Stimulated activated CD4-positive, alpha-beta T cell treated with anti-CD3 and anti-CD28 coated beads, TNF-alpha, amount 100 ng/mL, for 24 hours (primary cell): ENCODE measurements around the gene MMEL1.

ENCODE experiments used
- DNase-seq, 3 experiments: peaks; one replicate each; pipeline ENCODE4 v3.0.0-alpha.2; 2020; ENCODE audit warnings: low read depth in 3 of 3

MMEL1 gene

DNA sequence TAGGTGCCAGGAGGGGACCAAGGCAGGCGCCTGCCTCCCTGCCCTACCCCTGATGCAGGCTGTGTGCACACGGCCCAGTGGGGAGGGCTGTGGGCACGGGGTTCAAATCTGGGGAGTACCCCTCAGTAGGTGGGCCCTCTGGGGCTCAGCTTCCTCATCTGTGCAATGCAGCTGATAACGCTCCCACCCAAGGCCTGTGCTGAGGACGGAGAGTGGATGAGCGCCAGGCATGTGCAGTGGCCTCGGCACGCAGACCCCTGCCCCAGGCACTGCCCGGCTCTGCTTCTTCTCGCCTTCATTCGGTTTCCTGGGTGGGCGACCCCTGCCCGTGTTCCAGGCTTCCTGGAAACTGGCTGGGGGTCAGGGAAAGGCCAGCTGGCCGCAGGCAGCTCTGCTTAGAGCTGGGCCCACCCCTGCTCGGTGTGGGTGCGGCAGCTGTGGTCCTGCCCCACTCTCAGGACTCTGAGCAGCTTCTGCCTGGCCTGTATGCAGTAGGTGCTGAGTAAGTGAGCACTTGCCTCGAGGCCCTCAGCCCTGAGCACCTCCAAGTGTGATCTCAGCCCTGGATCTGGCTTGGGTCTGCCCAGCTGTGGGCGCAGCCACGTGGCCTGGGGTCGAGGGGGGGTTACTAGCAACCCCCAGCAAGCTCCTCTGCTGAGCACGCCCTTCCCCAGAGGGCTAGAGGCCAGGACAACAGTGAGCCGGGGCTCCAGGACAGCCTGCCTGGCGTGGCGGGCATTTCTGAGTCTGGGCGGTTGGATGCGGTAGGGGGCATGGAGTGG is 88.5 kb downstream of the MMEL1 start:
- DNase-seq: no peak

DNA sequence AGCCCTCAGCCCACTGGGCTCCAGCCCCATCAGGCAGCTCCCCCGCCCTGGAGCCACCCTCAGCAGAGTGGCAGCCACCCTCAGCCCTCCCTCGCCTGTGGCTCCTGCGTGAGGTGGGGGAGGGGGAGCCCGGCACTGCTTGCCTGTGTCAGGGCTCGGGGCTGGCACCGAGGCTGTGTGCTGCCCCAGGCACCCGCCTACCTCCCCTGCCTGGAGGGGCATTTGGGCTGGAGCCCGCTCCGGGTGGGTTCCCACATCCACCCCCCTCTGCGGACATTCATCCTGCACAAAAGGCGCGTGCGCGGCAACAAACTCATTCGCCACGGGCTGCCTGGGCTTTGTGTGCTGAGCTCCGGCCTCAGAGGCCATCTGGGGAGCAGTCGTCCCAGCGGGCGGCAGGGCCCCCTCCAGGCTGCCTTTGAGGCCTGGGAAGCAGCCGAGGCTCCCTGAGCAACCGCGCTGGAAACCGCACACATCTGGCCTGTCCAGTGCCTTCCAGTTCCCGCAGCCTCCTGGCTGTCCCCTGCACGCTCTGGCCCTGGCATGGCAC is 89.2 kb downstream of the MMEL1 start:
- DNase-seq: no peak

DNA sequence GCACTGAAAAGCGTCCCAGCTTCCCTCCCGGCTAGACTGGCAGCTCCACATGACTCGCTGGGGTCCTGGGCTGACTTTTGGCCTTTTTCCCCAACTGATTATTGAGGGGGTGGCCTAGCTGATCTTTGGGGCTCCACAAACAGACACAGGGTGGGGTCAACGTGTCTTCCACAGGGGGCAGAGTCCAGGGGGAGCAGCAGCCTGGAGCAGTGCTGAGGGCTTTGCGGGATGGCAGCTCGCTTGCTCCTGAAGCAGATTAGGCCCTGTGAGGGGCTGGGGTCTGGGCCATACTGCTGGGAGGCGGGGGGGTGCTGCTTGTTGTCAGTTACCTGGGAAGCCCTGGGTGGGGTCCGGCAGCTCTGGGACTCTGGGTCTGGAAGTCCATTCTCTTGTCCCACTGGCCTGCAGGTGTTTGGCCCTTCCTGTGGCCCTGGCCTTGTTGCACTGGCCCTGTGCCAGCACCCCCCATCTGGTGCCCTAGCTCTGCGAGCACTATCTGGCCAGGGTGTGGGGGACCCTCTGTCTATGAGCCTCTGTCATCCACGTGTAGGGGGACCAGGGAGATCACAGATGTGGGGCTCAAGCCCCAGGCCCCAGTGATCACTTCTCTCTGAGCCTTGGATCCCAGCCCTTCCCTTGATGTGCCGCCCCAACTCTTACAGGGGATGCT is 90.4 kb downstream of the MMEL1 start:
- DNase-seq: no peak

DNA sequence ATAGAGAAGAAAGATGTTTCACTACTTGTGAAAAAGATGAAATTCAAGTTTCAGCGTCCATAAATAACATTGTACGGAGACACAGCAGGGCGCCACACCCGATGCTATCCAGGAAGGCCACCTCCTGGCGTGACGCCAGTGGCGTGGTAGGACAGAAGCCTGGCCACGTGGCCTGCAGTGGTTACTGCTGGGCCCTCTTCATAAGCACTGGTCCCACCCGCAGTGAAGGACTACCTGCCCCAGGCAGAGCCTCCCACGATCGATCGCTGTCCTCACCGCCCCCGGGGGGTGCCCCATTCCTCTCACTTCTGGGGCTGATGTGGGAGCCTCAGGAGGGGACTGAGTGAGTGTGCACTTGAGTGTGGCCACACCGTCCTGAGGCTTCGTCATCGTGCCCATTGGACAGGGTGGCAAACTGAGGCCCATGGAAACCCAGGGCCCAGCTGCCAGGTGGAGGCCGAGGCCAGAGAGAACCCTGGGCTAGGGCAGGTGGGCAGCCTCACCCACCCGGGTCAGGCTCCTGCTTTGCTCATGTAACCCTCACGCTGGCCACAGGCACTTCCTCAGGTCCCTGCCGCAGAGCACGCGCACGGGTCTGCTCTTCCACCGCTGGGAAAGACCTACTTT is 91.1 kb downstream of the MMEL1 start:
- no peak for DNase-seq

DNA sequence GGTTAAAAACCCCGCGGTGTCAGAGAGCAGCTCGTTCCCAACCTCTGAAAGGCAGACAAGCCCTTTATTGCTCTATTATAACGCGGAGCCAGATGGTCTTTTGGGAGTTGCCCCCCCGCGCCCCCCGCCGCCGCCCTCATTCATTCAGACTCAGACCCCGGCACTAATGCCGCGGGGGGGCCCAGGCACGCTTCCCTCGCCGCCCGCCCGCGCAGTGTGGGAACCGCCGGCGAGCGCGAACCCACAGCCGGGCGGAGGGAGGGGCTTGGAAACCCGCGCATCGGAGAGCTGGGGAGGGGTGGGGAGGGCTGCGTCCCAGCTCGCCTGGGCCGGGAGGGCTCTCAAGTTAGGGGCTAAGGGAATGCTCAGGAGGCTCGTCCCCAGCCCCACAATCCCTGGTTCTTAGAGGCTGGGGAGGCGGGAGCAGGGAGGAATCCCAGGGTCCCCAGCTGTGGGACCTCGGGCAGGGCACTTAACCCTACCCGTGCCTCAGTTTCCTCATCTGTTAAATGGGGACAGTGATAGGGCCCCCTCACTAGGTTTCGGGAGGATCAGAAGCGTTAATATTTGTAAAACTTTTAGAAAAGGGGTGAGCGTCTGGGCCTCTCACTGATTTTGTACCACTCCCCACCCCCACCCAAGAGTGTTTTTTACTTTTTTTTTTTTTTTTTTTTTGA is 91.9 kb downstream of the MMEL1 start:
- no peak for DNase-seq
